ENCODE data around the gene CCL24.
"Not testable (repeated sequence)": the region's sequence is repeated elsewhere in the genome, so short reads cannot be mapped to it uniquely, and the experiment has no call there.

DNA sequence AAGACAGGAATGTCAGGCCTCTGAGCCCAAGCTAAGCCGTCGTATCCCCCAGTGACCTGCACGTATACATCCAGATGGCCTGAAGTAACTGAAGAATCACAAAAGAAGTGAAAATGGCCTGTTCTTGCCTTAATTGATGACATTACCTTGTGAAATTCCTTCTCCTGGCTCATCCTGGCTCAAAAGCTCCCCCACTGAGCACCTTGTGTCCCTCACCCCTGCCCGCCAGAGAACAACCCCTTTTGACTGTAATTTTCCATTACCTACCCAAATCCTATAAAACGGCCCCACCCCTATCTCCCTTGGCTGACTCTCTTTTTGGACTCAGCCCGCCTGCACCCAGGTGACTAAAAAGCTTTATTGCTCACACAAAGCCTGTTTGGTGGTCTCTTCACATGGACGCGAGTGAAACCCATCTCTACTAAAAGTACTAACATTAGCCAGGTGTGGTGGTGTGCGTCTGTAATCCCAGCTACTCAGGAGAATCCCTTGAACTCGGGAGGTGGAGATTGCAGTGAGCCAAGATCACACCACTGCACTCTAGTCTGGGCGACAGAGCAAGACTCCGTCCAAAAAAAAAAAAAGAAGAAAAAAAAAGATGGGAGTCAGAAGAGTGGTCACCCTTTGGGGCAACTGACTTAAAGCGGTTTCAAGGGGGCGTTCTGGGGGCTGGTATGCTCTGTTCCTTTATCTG lies 25.3 kb downstream of the CCL24 start:
- TF ChIP-seq, protein P1, sequence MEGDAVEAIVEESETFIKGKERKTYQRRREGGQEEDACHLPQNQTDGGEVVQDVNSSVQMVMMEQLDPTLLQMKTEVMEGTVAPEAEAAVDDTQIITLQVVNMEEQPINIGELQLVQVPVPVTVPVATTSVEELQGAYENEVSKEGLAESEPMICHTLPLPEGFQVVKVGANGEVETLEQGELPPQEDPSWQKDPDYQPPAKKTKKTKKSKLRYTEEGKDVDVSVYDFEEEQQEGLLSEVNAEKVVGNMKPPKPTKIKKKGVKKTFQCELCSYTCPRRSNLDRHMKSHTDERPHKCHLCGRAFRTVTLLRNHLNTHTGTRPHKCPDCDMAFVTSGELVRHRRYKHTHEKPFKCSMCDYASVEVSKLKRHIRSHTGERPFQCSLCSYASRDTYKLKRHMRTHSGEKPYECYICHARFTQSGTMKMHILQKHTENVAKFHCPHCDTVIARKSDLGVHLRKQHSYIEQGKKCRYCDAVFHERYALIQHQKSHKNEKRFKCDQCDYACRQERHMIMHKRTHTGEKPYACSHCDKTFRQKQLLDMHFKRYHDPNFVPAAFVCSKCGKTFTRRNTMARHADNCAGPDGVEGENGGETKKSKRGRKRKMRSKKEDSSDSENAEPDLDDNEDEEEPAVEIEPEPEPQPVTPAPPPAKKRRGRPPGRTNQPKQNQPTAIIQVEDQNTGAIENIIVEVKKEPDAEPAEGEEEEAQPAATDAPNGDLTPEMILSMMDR (IDR thresholded peaks at IDR 0.05): not testable (repeated sequence)
- TF ChIP-seq POLR2A (IDR thresholded peaks at IDR 0.05): not testable (repeated sequence)

All from right lobe of liver (tissue), 4 donors.